Measurements from ENCODE around the gene PTPN3. TPM values are rescaled to one million over a fixed set of nuclear protein-coding genes. Genes with fewer than 3 reads are reported as not detected.
"Not testable (repeated sequence)": the region's sequence is repeated elsewhere in the genome, so short reads cannot be mapped to it uniquely, and the experiment has no call there.

The PTPN3 gene
- total RNA-seq, 4 donors from 2014 or later: 11.8 to 21.6 (median 14.1) TPM

GRCh38 chr9:109536859-109537258 is 38.8 kb upstream of the PTPN3 start:
- Histone ChIP-seq H3K4me1 (peaks cover 3 to 29% (median 4%) of the 10 kb centered on the region in 3 donors), H3K9me3 (no peaks in the 10 kb centered on the region), H3K36me3 (no peaks in the 10 kb centered on the region), H3K4me3 (no peak overlapping the region), H3K27me3 (peaks cover 0 to 23% (median 0%) of the 10 kb centered on the region in 4 donors), H3K27ac (peak overlapping the region in 3 of 4 donors; percentile 63 to 83 (median 65))
- intact Hi-C loops (cut with DNase I): no loop called here
- WGBS, 2 donors: 12 to 20% methylated on average over 1 to 3 of the region's 3 CpGs
- no peak for DNase-seq
- no peak for TF ChIP-seq POLR2A (IDR thresholded peaks at IDR 0.05)
- no peak for TF ChIP-seq CTCF (IDR thresholded peaks at IDR 0.05)

GRCh38 chr9:109535365-109535764 is 37.3 kb upstream of the PTPN3 start:
- Histone ChIP-seq H3K27ac (no peak overlapping the region), H3K36me3 (no peaks in the 10 kb centered on the region), H3K27me3 (peaks cover 0 to 28% (median 0%) of the 10 kb centered on the region in 4 donors), H3K4me1 (peaks cover 3 to 29% (median 4%) of the 10 kb centered on the region in 3 donors), H3K9me3 (no peaks in the 10 kb centered on the region), H3K4me3 (no peak overlapping the region)
- TF ChIP-seq POLR2A (IDR thresholded peaks at IDR 0.05) (no peak), CTCF (IDR thresholded peaks at IDR 0.05) (no peak)
- WGBS, 2 donors: 84 to 86% methylated on average over 5 to 6 of the region's 6 CpGs
- intact Hi-C loops (cut with DNase I): no loop called here
- no peak for DNase-seq

- no peaks in the 10 kb centered on the region for H3K9me3 ChIP-seq
- no peak for TF ChIP-seq CTCF (IDR thresholded peaks at IDR 0.05)
- no peak for TF ChIP-seq POLR2A (IDR thresholded peaks at IDR 0.05)
- no peak overlapping the region for H3K4me3 ChIP-seq
- no peak overlapping the region for H3K27ac ChIP-seq
- no peaks in the 10 kb centered on the region for H3K36me3 ChIP-seq
- H3K27me3 ChIP-seq: peaks cover 0 to 28% (median 0%) of the 10 kb centered on the region in 4 donors
- 81 to 91% methylated on average over 9 to 18 of the region's 36 CpGs for WGBS, 2 donors
- H3K4me1 ChIP-seq: peaks cover 3 to 27% (median 4%) of the 10 kb centered on the region in 3 donors
- intact Hi-C loops (cut with DNase I): no loop called here
- no peak for DNase-seq
These were observed 36.0 kb upstream of the PTPN3 start for GRCh38 chr9:109534151-109534550.

GRCh38 chr9:109532652-109533051 is 34.5 kb upstream of the PTPN3 start:
- H3K9me3 ChIP-seq; H3K4me3 ChIP-seq; DNase-seq; intact Hi-C loops (cut with DNase I); H3K27ac ChIP-seq; H3K36me3 ChIP-seq: not testable (repeated sequence)
- Histone ChIP-seq H3K27me3 (peaks cover 0 to 28% (median 0%) of the 10 kb centered on the region in 4 donors), H3K4me1 (peaks cover 0 to 14% (median 4%) of the 10 kb centered on the region in 3 donors)
- 59 to 67% methylated on average over 13 of the region's 13 CpGs for WGBS, 2 donors

- no peak overlapping the region for H3K4me3 ChIP-seq
- H3K4me1 ChIP-seq: peaks cover 0 to 21% (median 9%) of the 10 kb centered on the region in 3 donors
- no peaks in the 10 kb centered on the region for H3K36me3 ChIP-seq
- intact Hi-C loops (cut with DNase I): loop anchor here (10.0 kb wide), 1 partner anchor 77 kb away; no protein-coding TSS in a partner anchor
- 86% methylated on average over 6 of the region's 6 CpGs for WGBS, 2 donors
- peaks cover 0 to 6% (median 0%) of the 10 kb centered on the region in 4 donors for H3K27me3 ChIP-seq
- DNase-seq: no peak
- H3K27ac ChIP-seq: no peak overlapping the region
- H3K9me3 ChIP-seq: no peaks in the 10 kb centered on the region
- TF ChIP-seq CTCF (IDR thresholded peaks at IDR 0.05) (no peak), POLR2A (IDR thresholded peaks at IDR 0.05) (no peak)
These were observed 24.0 kb upstream of the PTPN3 start for GRCh38 chr9:109522106-109522505.

Measured in esophagus squamous epithelium (tissue), 5 donors.